ENCODE data around the gene GRHL1.

GRHL1 gene

GRCh38 chr2:9971890-9972289, 20.4 kb downstream of the GRHL1 start:
- no peak for DNase-seq

GRCh38 chr2:9972621-9973479, 21.4 kb downstream of the GRHL1 start:
- peak in 31 of 56 donors; percentile 11 to 83 (median 44) for DNase-seq

GRCh38 chr2:9973690-9974089, 22.2 kb downstream of the GRHL1 start:
- DNase-seq, result no peak

GRCh38 chr2:9974343-9974742, 22.9 kb downstream of the GRHL1 start:
- DNase-seq, result no peak

- DNase-seq, result no peak
These were observed 23.8 kb downstream of the GRHL1 start for GRCh38 chr2:9975328-9975727.

- no peak for DNase-seq
These were observed 24.4 kb downstream of the GRHL1 start for GRCh38 chr2:9975805-9976447.

- DNase-seq, result no peak
These were observed 28.5 kb downstream of the GRHL1 start for GRCh38 chr2:9979977-9980376.

- no peak for DNase-seq
These were observed 29.0 kb downstream of the GRHL1 start for GRCh38 chr2:9980520-9980919.

GRCh38 chr2:9981655-9982054, 30.2 kb downstream of the GRHL1 start:
- DNase-seq, result no peak

- no peak for DNase-seq
These were observed 30.8 kb downstream of the GRHL1 start for GRCh38 chr2:9982248-9982647.

- DNase-seq, result no peak
These were observed 31.4 kb downstream of the GRHL1 start for GRCh38 chr2:9982891-9983290.

- DNase-seq, result no peak
These were observed 32.1 kb downstream of the GRHL1 start for GRCh38 chr2:9983401-9984216.

- DNase-seq, result peak in 2 of 56 donors; percentile 4 to 7
These were observed 32.8 kb downstream of the GRHL1 start for GRCh38 chr2:9984217-9984739.

- DNase-seq, result no peak
These were observed 33.5 kb downstream of the GRHL1 start for GRCh38 chr2:9984871-9985480.

GRCh38 chr2:9985531-9986328, 34.2 kb downstream of the GRHL1 start:
- no peak for DNase-seq

- DNase-seq, result no peak
These were observed 36.8 kb downstream of the GRHL1 start for GRCh38 chr2:9988320-9988719.

GRCh38 chr2:9990736-9991135, 39.2 kb downstream of the GRHL1 start:
- DNase-seq, result no peak

- no peak for DNase-seq
These were observed 39.7 kb downstream of the GRHL1 start for GRCh38 chr2:9991221-9991620.

- DNase-seq, result no peak
These were observed 40.4 kb downstream of the GRHL1 start for GRCh38 chr2:9991829-9992273.

GRCh38 chr2:9992427-9993187, 41.1 kb downstream of the GRHL1 start:
- DNase-seq, result no peak

Data from nucleus accumbens (tissue), 56 donors.